ENCODE measurements around the gene PSMB5. TPM values are rescaled to one million over a fixed set of nuclear protein-coding genes. Genes with fewer than 3 reads are reported as not detected.

Gene PSMB5
- total and polyA plus RNA-seq, 2 of the 13 experiments (the other 11 are each of a cell fraction or from before 2014, with no cell fraction given) = 705 to 871 TPM

- no peak for TF ChIP-seq ZNF558 (CRISPR knock-in tag; IDR thresholded peaks at IDR 0.05; ENCODE audit: borderline replicate concordance)
- no peak for TF ChIP-seq RBFOX2 (IDR thresholded peaks at IDR 0.05; ENCODE audit: low read depth, low read length)
- no peak for TF ChIP-seq ZNF20 (CRISPR knock-in tag; IDR thresholded peaks at IDR 0.05)
- TF ChIP-seq ZNF33B (CRISPR knock-in tag; IDR thresholded peaks at IDR 0.05) = 0 out of 2 replicates have a peak, but pooled peaks have one; percentile 42
- TF ChIP-seq REXO4 (CRISPR knock-in tag; IDR thresholded peaks at IDR 0.05; ENCODE audit: borderline replicate concordance) = no peak
- peak; percentile 12; the same call in 1 of the 2 replicates for TF ChIP-seq ZBED4 (CRISPR knock-in tag; IDR thresholded peaks at IDR 0.05; ENCODE audit: borderline replicate concordance)
- TF ChIP-seq ATF7-NPFF (CRISPR knock-in tag; IDR thresholded peaks at IDR 0.05; ENCODE audit: low read depth) = peak; percentile 52; the same call in 1 of the 2 replicates
- no peak for TF ChIP-seq REST (IDR thresholded peaks at IDR 0.05; ENCODE audit: borderline replicate concordance in 1 of 2, low read depth in 1 of 2, low read length in 2 of 2)
- TF ChIP-seq KLF15 (CRISPR knock-in tag; IDR thresholded peaks at IDR 0.05; ENCODE audit: borderline replicate concordance) = no peak
- TF ChIP-seq PHB2 (IDR thresholded peaks at IDR 0.05; ENCODE audit: partially characterized antibody) = no peak
- TF ChIP-seq RORA (CRISPR knock-in tag; IDR thresholded peaks at IDR 0.05) = no peak
- TF ChIP-seq SIX1 (CRISPR knock-in tag; IDR thresholded peaks at IDR 0.05; ENCODE audit: borderline replicate concordance) = no peak
- peak; percentile 8; the same call in 1 of the 2 replicates for TF ChIP-seq PATZ1 (CRISPR knock-in tag; IDR thresholded peaks at IDR 0.05)
- TF ChIP-seq ARNTL (CRISPR knock-in tag; IDR thresholded peaks at IDR 0.05) = no peak
- TF ChIP-seq GABPB1 (CRISPR knock-in tag; IDR thresholded peaks at IDR 0.05) = no peak
- peak; percentile 40 for TF ChIP-seq U2AF1 (optimal IDR thresholded peaks at IDR 0.05; ENCODE audit: low read depth, low read length)
- TF ChIP-seq ZBTB46 (CRISPR knock-in tag; IDR thresholded peaks at IDR 0.05; ENCODE audit: borderline replicate concordance) = no peak
Observed at GRCh38 chr14:22979748-22980392, 54.8 kb downstream of the PSMB5 start (continued).
